Activated naive CD8-positive, alpha-beta T cell treated with anti-CD3 and anti-CD28 coated beads, Interleukin-2, amount 10 ng/mL, durations not matched to agents 7 days and 5 days (primary cell): ENCODE results near the gene TCTN1. TPM values are rescaled to one million over a fixed set of nuclear protein-coding genes. Genes with fewer than 3 reads are reported as not detected.
A peak's percentile ranks its signal among the peaks of the same experiment; 100 is the strongest.

ENCODE experiments used
- ATAC-seq: fragments of 150-1000 bp; cut with Tn5 transposase; one replicate; pipeline ENCODE4 v1.10.0; 2021; ENCODE audit warnings: low read depth, moderate library complexity
- POLR2A ChIA-PET: fragments of 350-600 bp; sonication (Branson Sonifier 250); formaldehyde crosslinking; loops from one replicate; lab custom pipeline; 2021; ENCODE audit warnings: antibody characterized with exemption; lab: Charles Lee
- DNase-seq: peaks from one replicate; pipeline ENCODE4 v3.0.0; 2021
- H3K27ac Mint-ChIP-seq: one replicate; pipeline ENCODE4 v1.8.0; 2022; ENCODE audit warnings: mild to moderate bottlenecking, mixed read lengths
- H3K27me3 Mint-ChIP-seq: one replicate; pipeline ENCODE4 v1.8.0; 2022; ENCODE audit warnings: mild to moderate bottlenecking, moderate library complexity, mixed read lengths
- H3K36me3 Mint-ChIP-seq: one replicate; pipeline ENCODE4 v1.8.0; 2021; ENCODE audit warnings: mild to moderate bottlenecking, mixed read lengths
- H3K4me1 Mint-ChIP-seq: one replicate; pipeline ENCODE4 v1.8.0; 2021; ENCODE audit warnings: mixed read lengths
- H3K4me3 Mint-ChIP-seq: one replicate; pipeline ENCODE4 v1.8.0; 2022; ENCODE audit warnings: mild to moderate bottlenecking, moderate library complexity, mixed read lengths
- H3K9me3 Mint-ChIP-seq: one replicate; pipeline ENCODE4 v1.8.0; 2021; ENCODE audit warnings: mixed read lengths
- total RNA-seq, 2 experiments: library from RNA; stranded (reverse); gene quantifications; one replicate each; pipeline ENCODE4 v1.2.3, GENCODE V29; 2021

Gene TCTN1
- total RNA-seq, 2 experiments from 2014 or later = 10.1 to 10.3 TPM

DNA sequence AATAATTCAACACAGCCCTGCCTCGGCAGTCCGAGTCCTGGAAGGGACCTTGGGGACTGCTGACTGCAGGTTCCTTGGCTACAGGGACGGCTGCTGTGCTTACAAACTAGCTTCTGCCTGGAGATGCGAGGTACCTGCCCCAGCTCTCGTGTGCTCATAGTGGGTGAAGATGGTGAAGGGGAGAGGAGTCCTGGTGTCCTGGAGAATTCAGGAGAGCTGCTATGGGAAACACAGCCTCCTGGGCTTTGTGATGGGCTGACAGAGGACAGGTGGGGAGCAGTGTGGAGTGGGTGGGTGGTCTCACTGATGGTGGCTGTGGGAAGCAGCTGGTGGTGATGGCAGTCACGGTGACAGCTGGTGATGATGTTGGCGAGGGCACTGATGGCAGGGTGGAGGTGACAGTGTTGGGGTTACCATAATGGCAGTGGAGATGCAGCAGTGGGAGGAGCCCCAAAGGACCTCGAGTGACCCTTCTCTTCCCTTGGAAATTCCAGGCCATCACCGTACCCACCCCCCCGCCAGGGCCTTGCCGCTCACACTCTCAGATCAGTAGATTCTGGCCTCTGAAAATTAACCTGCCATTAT is 42.2 kb downstream of the TCTN1 start:
- Mint-ChIP-seq H3K4me1 (peaks cover 11% of the 10 kb centered on the region), H3K4me3 (no peak overlapping the region), H3K27me3 (no peaks in the 10 kb centered on the region), H3K27ac (no peak overlapping the region), H3K9me3 (no peaks in the 10 kb centered on the region), H3K36me3 (peaks cover 34% of the 10 kb centered on the region)
- POLR2A ChIA-PET = no interaction called here
- no peak for DNase-seq
- no peak for ATAC-seq

DNA sequence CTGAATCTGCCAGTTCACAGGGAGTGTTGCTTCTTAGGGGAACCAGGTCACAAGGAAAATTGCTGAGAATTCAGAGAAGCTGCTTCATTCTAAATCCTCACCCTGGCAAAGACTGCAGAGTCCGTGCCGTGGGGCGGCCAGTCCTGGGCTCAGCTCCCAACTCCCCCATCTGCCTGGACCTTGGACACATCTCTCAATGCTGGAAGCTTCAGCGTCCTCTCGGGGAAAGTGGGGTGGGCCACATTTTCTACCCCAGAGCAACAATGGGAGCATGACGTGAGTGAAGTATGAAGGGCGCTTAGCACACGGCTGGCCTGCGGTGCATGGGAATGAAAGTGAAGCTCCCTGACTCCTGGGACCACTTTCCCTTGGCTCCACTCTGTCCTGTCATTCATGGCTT is 43.8 kb downstream of the TCTN1 start:
- Mint-ChIP-seq H3K36me3 (peaks cover 34% of the 10 kb centered on the region), H3K4me1 (peaks cover 25% of the 10 kb centered on the region), H3K4me3 (no peak overlapping the region), H3K27me3 (no peaks in the 10 kb centered on the region), H3K9me3 (no peaks in the 10 kb centered on the region), H3K27ac (no peak overlapping the region)
- no peak for DNase-seq
- no peak for ATAC-seq
- POLR2A ChIA-PET = no interaction called here

DNA sequence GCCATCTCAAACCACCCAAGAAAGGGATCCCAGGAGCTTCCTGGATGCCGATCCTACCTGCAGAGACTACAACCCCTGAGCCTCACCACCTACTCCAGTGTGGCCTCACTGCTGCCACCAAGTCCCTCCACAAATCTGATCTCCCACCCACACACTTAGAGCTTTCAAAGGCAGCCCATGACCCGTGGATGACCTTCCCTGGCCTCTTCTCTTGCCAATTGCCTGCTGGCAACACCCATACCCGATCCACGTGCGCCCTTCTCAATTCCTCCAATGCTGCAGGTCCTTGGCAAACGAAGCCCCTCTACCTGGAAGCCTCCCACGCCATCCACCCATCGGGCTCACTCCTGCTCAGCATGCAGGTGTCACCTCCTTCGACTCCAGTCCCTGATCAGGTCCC is 44.3 kb downstream of the TCTN1 start:
- ATAC-seq (no peak), DNase-seq (no peak)
- Mint-ChIP-seq H3K4me1 (peaks cover 28% of the 10 kb centered on the region), H3K36me3 (peaks cover 33% of the 10 kb centered on the region), H3K27me3 (no peaks in the 10 kb centered on the region), H3K27ac (no peak overlapping the region), H3K4me3 (no peak overlapping the region), H3K9me3 (no peaks in the 10 kb centered on the region)
- POLR2A ChIA-PET = no interaction called here

DNA sequence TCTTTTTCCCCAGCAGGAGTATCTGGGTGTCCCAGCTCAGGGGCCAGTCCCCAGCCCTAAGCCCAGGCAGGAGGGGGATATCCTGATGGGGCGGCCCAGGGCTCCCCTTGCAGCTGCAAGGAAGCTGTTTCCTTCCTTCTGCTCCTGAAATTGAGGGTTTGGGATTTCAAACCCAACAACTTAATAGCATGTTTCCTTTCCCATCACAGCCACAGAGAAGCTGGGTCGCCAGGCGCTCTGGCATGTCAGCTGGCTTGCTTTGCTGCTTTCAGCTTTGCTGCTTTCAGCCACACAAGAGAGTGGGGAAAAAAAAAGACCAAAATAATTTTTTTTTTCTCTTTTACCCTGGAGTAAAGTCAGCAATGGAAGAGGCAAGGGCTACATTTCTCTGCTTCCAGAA is 44.9 kb downstream of the TCTN1 start:
- H3K36me3 Mint-ChIP-seq = peaks cover 32% of the 10 kb centered on the region
- no peak overlapping the region for H3K27ac Mint-ChIP-seq
- H3K9me3 Mint-ChIP-seq = no peaks in the 10 kb centered on the region
- POLR2A ChIA-PET = no interaction called here
- DNase-seq (no peak), ATAC-seq (no peak)
- H3K4me1 Mint-ChIP-seq = peaks cover 26% of the 10 kb centered on the region
- no peak overlapping the region for H3K4me3 Mint-ChIP-seq
- H3K27me3 Mint-ChIP-seq = no peaks in the 10 kb centered on the region

DNA sequence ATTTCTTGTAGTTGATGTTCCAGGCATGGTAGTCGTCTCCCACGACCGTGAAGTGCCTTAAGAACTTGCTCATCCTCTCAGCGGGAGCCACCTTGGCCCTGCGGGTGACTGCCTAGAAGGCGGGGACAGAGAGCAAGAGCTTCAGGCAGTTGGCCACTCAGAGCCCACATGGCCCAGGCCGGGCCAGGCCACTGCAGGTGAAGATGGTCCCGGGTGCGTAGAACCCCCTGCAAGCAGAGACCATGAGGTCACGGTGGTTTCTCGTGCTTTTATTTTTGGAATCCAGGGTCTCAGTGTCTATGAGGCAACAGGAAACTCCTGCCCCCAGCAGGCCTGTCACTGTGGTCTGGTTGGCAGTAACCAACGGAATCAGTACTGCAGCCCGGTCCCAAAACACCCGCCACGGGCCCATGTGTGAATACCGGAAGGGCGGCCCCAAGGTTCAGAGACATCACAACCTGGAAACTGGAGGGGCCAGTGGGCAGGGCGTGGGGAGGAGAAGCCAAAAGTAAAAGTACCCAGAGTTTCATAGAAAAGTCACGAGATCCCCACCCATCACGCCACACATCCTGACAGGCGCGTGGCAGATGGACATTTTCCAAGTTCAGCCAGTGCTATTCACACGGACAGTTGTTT is 47.5 kb downstream of the TCTN1 start:
- H3K4me3 Mint-ChIP-seq = peak overlapping the region; percentile 74

DNA sequence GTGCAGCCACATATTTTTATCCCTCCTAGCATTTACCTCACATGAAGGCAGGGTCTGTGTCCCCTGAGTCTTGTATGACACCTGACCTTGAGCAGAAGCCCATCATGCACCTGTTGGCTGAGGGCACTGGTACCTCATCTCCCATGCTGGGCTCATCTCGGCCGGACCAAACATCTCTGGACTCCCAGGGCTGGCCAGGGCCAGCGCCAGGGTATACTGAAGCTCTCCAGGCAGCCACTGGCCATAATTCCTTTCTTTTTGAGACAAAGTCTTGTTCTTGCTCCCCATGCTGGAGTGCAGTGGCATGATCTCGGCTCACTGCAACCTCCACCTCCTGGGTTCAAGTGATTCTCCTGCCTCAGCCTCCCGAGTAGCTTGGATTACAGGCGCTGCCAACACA is 53.0 kb downstream of the TCTN1 start:
- Mint-ChIP-seq H3K9me3 (peaks cover 11% of the 10 kb centered on the region), H3K27ac (no peak overlapping the region), H3K4me1 (peaks cover 37% of the 10 kb centered on the region), H3K36me3 (peaks cover 64% of the 10 kb centered on the region), H3K27me3 (no peaks in the 10 kb centered on the region), H3K4me3 (no peak overlapping the region)
- DNase-seq (no peak), ATAC-seq (no peak)
- POLR2A ChIA-PET = interaction anchor here (2.5 kb wide), 1 partner anchor 23 kb away, joined by 6 read pairs; the partner anchor contains the start of gene HVCN1

More for the DNA sequence above, 47.5 kb downstream of the TCTN1 start:
- POLR2A ChIA-PET = interaction anchor here (0.6 to 1.4 kb wide), 4 partner anchors 12 to 48 kb away, joined by 3 to 8 read pairs (median 4); partner anchors contain the start of gene TCTN1
- DNase-seq (peak; percentile 71), ATAC-seq (peak; percentile 90)
- Mint-ChIP-seq H3K27me3 (no peaks in the 10 kb centered on the region), H3K36me3 (peaks cover 47% of the 10 kb centered on the region), H3K9me3 (peaks cover 8% of the 10 kb centered on the region), H3K27ac (peak overlapping the region; percentile 93), H3K4me1 (peaks cover 23% of the 10 kb centered on the region)

DNA sequence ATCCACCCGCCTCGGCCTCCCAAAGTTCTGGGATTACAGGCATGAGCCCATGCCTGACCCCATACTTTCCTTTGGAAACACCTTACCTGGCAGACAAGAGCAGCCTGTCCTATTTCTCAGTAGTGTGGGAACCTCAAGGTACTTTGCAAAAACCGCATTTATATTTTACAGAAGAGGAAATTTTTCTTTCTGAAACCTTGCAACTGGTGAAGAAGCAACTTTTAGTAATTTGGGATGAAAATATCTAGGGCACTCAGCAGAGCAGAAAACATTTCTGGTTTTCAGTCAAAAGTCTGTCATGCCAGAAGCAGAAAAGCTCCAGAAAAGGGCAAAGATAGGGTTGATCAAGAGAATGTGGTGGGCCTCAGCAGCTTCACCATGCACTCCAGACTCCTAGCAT is 53.7 kb downstream of the TCTN1 start:
- Mint-ChIP-seq H3K4me3 (no peak overlapping the region), H3K27me3 (no peaks in the 10 kb centered on the region), H3K4me1 (peaks cover 36% of the 10 kb centered on the region), H3K9me3 (peaks cover 11% of the 10 kb centered on the region), H3K27ac (no peak overlapping the region), H3K36me3 (peaks cover 67% of the 10 kb centered on the region)
- POLR2A ChIA-PET = interaction anchor here (1.9 to 2.5 kb wide), 2 partner anchors 10 to 22 kb away, joined by 6 to 10 read pairs; partner anchors contain the start of gene HVCN1
- ATAC-seq (no peak), DNase-seq (no peak)

DNA sequence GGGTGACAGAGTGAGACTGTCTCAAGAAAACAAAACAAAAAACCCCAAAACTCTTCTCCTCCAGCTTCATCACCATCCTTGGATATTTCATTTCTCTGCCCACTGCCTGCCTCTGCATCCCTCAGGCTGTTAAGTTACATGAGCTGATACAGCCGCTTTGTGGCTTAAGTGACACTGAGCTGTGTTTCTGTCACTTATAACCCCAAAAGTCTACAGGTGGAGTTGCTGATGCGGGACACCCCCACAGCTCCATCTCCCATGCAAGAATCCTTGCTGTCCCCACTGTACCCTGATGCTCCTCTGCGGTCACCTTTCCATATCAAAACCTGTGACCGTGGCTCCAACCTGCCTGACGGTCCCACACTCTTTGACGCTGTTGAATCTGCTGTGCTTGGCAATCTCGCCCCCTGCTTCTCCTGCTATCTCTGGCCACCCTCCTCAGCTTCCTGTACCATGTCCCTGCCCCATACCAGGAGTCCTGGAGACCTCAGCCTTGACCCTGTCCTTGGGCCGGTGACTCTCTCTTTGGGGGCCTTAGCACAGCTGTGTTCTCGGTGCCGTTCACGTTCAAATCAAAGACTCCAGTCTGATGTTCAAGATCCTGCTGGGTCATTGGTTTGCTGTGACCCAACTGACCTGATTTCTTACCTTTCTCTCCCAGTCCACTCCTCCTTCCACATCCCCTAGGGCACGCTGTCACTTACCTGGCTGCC is 54.7 kb downstream of the TCTN1 start:
- Mint-ChIP-seq H3K9me3 (peaks cover 11% of the 10 kb centered on the region), H3K4me1 (peaks cover 41% of the 10 kb centered on the region), H3K4me3 (no peak overlapping the region), H3K27ac (peak overlapping the region; percentile 89), H3K36me3 (peaks cover 67% of the 10 kb centered on the region), H3K27me3 (no peaks in the 10 kb centered on the region)
- DNase-seq (no peak), ATAC-seq (no peak)
- POLR2A ChIA-PET = interaction anchor here (1.9 to 2.5 kb wide), 2 partner anchors 9 to 21 kb away, joined by 6 to 10 read pairs; partner anchors contain the start of gene HVCN1

DNA sequence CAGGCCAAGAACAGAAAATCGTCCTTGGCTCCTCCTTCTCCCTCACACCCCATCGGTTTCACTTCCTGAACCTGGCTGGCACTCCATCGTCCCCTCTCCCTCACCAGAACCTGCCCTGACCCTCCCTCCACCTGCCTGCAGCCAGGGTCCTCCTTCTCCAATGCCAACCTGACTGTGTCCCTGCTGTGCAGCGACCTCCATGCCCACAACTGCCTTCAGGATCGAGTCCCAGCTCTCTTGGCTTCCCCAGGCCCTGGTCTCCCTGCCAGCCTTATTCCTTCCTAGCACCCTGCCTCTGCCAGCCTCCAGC is 55.2 kb downstream of the TCTN1 start:
- ATAC-seq (no peak), DNase-seq (no peak)
- Mint-ChIP-seq H3K36me3 (peaks cover 66% of the 10 kb centered on the region), H3K27me3 (no peaks in the 10 kb centered on the region), H3K4me1 (peaks cover 45% of the 10 kb centered on the region), H3K27ac (peak overlapping the region; percentile 89), H3K4me3 (no peak overlapping the region), H3K9me3 (peaks cover 11% of the 10 kb centered on the region)
- POLR2A ChIA-PET = interaction anchor here (1.9 to 2.5 kb wide), 2 partner anchors 9 to 20 kb away, joined by 6 to 10 read pairs; partner anchors contain the start of gene HVCN1

DNA sequence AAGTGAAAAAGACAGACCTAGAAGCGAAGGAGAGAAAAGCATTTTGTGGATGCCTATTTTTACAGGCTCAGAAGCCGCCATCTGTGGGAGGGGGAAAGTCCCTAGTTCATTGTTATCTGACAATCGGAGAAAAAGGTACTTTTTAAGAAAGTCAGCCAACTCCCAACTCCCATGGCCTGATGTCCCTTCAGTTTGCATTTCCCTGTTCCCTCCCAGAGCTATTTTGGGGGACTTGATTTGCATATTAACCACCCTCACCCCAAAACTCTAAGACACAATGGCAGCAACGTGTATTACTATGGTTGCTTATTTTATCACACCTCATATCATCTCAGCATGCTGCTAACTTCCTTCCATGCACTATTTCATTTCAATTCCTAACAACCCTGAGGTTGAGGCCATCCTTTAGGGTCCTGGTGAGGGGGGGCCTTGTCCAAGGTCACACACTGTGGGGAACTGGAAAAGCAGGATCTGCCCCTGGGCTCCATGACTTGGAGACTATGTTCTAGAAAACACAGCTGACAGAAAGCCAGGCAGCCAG is 56.3 kb downstream of the TCTN1 start:
- Mint-ChIP-seq H3K27me3 (no peaks in the 10 kb centered on the region), H3K4me3 (no peak overlapping the region), H3K36me3 (peaks cover 63% of the 10 kb centered on the region), H3K4me1 (peaks cover 50% of the 10 kb centered on the region), H3K27ac (peak overlapping the region; percentile 89), H3K9me3 (peaks cover 3% of the 10 kb centered on the region)
- POLR2A ChIA-PET = no interaction called here
- ATAC-seq (peak; percentile 35), DNase-seq (no peak)

DNA sequence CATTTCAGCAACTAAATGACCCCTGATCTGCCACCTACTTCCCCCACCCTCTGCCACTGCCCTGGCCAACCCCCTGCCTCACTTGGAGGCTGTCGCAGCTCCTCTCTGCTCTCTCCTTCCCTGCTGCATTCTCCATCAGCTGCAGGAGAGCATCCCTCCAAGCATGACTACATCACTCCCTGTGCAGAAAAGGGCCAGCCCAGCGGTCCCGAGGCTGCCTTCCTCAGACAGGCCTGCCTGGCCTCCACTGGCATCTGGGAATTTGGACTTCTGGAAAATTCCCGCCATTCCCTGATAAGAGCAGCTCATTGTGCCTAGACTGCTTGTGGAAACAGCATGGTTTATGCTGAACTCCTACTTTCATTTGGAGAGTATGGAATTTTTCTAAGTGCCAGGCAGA is 62.2 kb downstream of the TCTN1 start:
- Mint-ChIP-seq H3K36me3 (peaks cover 37% of the 10 kb centered on the region), H3K9me3 (no peaks in the 10 kb centered on the region), H3K27me3 (no peaks in the 10 kb centered on the region), H3K27ac (peak overlapping the region; percentile 50), H3K4me3 (no peak overlapping the region), H3K4me1 (peaks cover 48% of the 10 kb centered on the region)
- POLR2A ChIA-PET = interaction anchor here (0.5 to 1.4 kb wide), 4 partner anchors 15 to 376 kb away, joined by 3 to 5 read pairs (median 3); partner anchors contain the start of gene TCTN1
- ATAC-seq (no peak), DNase-seq (no peak)

DNA sequence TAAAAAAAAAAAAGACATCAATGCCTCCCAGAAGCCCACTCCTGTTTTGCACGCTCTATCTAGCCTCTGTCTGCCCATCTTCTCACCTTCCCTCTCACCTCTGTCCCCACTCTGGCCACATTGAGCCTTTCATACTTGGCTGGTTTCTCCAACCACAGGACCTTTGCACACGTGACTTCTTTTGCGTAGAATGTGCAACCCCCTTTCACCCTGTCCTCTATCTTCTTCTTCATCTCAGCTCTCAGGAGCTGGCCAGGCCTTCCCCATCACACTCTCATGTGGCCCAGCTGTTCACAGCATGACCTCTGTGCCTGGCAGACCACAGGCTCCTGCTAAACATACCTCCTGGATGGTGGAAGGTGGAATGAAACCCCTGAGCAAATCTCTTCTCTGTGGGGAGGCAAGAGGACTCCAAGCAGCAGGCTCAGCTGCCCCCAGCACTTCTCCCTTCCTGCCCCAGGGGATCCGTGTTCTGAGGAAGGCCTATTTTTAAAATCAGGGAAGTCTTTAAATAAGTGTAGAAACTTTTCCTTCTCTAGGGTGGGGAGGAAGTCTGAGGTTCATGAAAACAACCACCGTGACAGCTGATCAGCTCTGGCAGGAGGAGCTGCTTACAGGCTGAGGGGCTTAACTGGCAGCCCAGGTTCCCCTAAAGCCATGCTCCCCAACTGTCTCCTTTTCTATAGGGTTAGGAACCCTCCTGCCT is 63.4 kb downstream of the TCTN1 start:
- Mint-ChIP-seq H3K27me3 (no peaks in the 10 kb centered on the region), H3K9me3 (no peaks in the 10 kb centered on the region), H3K27ac (peak overlapping the region; percentile 93), H3K4me3 (peak overlapping the region; percentile 72), H3K4me1 (peaks cover 50% of the 10 kb centered on the region), H3K36me3 (peaks cover 35% of the 10 kb centered on the region)
- POLR2A ChIA-PET = interaction anchor here (0.7 to 2.6 kb wide), 6 partner anchors 9 to 65 kb away, joined by 3 to 12 read pairs (median 8); partner anchors contain the start of genes HVCN1 and TCTN1
- DNase-seq (no peak), ATAC-seq (peak; percentile 57)
